Cardiac septum (tissue), 1 donor: ENCODE data around the gene KCNJ1. TPM values are rescaled to one million over a fixed set of nuclear protein-coding genes. Genes with fewer than 3 reads are reported as not detected.

Source experiments
- DNase-seq: peaks from one replicate; pipeline ENCODE4 v3.0.0-alpha.2; 2020; ENCODE audit warnings: low spot score
- intact Hi-C: fragments of 100-400 bp; cut with DNase I; formaldehyde crosslinking; loops from one replicate; pipeline ENCODE4 v1.14.0; 2022
- long read RNA-seq: library from polyadenylated mRNA; unstranded; transcript quantifications from one replicate; pipeline ENCODE4 v2.0.0, GENCODE V29; 2021
- total RNA-seq: library from RNA; stranded (reverse); fragmentation: NEBNext Ultra II Directional; extraction: Animal tissue kit (Norgen Biotek cat#: 25700); gene quantifications from one replicate; pipeline ENCODE4 v1.2.1, GENCODE V29; 2021
- donor health status: DM: no; HTN: no; CAD: no.

KCNJ1 gene
- total RNA-seq: not detected
- long read RNA-seq, partial matches to known transcripts: 0 of 1 reads
- long read RNA-seq, other reads (novel, unspliced or antisense): 1 of 1 reads

DNA sequence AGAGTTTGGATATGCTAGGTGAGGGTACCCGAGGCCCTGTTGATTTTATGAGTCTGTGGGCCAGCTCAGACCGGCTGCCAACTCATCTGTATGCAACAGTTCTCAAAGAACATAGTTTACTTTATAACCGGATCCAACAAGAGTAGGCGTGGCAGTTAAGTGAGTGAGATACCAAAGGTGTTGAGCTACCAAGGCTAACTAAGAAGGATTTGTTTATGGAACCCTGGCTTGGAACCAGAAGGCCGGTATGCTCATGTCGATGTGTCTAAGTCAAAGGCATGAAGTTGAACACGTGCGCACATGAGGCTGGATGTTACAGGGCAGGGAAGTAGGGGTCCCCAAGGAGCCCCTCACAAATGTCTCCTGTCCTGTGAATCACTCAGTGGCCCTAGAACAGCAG, at the start of gene KCNJ1:
Gene KCNJ1 (minus strand): TSS at position 20 of the 400 bp plus-strand sequence. CDS start 27,053 bp downstream, outside the sequence.
- peak; percentile 41 for DNase-seq
- intact Hi-C loops: no loop called here

GRCh38 chr11:128916681-128917080, 49.6 kb upstream of the KCNJ1 start:
- no peak for DNase-seq
- intact Hi-C loops: no loop called here

GRCh38 chr11:128916037-128916572, 49.0 kb upstream of the KCNJ1 start:
- no peak for DNase-seq
- intact Hi-C loops: no loop called here

GRCh38 chr11:128915149-128915521, 48.0 kb upstream of the KCNJ1 start:
- intact Hi-C loops: no loop called here
- no peak for DNase-seq

DNA sequence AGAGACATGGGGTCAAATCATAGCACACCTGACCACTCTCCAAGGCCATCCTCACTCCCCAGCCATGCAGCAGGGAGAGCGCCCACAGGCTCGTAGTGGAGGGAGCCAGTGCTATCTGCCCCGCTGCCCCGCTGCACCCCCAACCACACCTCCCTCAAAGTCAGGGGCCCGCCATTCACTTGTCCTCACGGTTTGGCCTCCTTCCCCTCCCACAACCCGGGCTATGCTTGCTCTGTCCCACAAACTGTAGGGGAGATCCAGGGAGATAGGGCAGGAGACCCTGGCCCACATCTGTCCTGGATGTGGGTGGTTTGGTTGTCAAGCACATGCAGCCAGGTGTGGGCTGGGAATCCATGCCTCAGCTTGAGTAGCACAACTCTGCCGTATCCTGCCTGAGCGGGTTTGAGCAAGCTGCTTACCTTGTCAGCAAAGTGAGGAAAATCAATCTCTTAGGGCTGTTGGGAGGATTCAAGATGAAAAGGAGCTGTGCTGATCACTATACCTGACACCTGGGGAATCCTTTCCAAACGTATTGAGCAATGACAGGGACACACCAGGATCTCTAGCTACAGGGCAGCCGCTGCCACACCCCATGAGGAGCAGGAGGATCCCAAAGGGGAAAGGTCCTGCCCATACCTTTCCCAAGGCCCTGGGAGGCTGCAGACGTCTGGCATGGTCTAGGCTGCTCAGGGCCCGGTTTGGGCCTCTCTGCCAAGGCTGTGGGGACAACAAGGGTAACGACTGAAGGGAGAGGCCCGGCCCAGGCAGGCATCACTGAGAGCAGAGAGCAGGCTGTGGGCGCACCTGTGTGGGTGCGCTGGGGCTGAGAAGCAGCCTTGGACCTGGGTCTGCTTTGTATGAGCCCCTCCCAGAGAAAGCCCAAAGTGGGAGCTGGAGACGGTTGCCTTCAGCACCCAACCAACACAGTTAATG, 47.4 kb upstream of the KCNJ1 start:
- DNase-seq: no peak
- intact Hi-C loops: no loop called here

DNA sequence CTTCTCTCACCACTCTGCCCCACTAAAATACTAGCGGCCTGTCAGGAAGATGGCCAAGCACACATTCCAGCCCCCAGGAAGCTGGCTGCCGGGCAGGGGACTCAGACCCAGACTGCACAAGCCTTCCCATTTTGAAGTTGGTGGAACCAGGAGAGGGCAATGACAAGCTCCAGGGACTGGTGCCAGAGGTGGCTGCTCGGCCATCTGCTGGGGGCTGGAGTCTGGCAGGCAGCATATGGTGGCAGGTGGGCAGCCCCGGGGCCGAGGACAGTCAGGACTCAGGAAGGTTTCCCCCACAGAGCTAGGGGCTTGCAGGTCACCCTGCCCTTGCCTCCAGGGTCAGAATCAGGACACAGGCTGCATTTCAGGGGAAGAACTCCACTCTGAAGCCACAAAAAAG, 46.7 kb upstream of the KCNJ1 start:
- intact Hi-C loops: no loop called here
- DNase-seq: no peak

DNA sequence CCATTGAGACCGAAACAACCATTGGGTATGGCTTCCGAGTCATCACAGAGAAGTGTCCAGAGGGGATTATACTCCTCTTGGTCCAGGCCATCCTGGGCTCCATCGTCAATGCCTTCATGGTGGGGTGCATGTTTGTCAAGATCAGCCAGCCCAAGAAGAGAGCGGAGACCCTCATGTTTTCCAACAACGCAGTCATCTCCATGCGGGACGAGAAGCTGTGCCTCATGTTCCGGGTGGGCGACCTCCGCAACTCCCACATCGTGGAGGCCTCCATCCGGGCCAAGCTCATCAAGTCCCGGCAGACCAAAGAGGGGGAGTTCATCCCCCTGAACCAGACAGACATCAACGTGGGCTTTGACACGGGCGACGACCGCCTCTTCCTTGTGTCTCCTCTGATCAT, 44.6 kb upstream of the KCNJ1 start:
- no peak for DNase-seq
- intact Hi-C loops: no loop called here

GRCh38 chr11:128911239-128911638, 44.1 kb upstream of the KCNJ1 start:
- intact Hi-C loops: no loop called here
- DNase-seq: no peak

DNA sequence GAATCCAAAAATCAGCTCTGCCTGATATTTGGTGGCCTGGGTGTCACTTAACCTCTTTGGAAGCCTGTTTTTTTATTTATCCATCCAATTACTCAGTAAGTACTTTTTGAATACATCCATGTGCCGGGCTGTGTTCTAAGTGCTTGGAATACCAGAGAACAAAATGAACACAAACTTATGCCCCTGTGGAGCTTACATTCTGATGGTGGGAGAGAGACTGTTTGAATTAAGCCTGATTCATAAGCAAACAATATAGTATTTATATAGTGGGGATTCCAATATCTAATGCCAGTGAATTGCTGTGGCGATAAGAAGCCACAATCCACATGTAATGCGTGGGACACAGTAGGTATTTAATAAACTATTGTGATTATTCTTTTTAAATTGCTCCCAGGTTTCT, 43.5 kb upstream of the KCNJ1 start:
- no peak for DNase-seq
- intact Hi-C loops: no loop called here

GRCh38 chr11:128909438-128910125, 42.5 kb upstream of the KCNJ1 start:
- intact Hi-C loops: no loop called here
- no peak for DNase-seq

GRCh38 chr11:128908391-128909246, 41.5 kb upstream of the KCNJ1 start:
- intact Hi-C loops: no loop called here
- DNase-seq: peak; percentile 88

- intact Hi-C loops: no loop called here
Observed at GRCh38 chr11:128907585-128907984, 40.5 kb upstream of the KCNJ1 start.

DNA sequence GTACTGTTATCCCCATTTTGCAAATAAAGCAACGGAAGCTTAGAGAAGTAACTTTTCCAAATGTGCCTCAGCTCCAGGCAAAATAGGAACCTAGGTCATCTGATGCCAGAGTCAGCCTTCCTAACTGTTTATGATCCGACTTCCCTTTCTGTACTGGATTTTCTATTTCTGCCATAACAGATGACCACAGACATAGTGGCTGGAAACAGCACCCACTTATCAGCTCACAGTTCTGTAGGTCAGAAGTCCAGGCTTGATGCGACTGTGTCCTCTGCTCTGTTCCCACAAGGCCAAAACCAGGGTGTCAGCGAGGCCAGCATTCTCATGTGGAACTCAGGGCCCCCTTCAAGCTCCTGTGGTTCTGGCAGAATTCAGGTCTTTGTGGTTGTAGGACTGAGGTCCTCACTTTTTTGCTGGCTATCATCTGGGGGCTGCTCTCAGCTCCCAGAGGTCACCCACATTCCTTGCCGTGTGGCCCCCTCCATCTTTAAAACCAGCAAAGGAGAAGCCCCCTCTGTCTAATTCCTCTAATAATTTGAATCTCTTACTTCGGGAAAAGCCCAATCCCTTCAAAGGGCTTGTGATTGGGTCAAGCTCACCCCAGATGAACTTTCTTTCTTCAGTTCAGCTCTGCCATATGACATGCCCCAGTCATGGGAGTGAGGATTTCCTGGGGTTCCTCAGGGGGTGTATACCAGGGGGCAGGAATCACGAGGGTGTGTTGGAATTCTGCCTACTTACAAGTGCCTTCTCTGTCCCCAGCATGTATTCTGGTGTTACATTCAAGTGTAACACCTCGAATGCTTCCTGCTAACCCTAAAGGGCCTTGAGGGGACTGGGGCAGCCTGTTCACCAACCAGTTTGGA, 39.3 kb upstream of the KCNJ1 start:
- DNase-seq: no peak
- intact Hi-C loops: no loop called here

More at GRCh38 chr11:128907585-128907984, 40.5 kb upstream of the KCNJ1 start:
- no peak for DNase-seq

DNA sequence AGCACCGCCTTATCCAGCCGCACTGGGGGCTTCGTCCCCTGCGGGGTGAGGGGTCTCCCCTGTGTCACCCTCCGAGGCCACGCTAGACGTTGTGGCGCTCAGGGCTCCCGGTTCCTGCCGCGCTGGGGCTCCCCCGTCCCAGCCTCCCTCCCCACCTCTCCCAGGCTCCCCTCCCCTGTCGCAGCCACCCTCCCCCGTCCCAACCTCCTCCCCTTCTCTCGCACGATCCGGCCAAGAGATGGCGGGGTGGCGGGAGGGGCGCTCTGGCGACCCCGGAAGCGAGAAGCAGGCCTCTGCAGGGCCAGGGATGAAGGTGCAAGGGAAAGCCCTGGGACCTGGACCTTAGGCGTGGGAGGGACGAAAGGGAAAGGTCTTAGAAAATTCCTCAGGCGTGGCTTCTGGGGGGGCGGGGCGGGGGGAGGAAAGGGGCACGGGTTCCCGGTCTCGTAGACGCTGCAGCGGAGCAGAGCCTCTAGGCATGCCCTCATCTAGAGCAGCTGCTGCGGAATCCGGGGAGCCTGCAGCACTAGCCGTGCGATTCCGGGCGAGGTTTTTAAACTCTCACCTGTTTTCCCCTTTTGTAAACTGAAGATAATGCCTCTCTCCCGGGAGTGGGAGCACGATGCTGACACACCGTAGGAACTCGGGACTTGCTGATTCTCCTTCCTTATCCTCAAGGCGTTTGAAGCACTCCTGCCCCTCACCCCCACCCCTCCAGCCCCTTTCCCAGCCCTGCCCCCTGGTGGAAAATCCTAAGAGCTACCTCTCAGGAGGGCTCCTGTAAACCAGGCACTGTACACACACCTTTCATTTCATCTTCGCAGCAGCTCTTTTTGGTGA, 38.5 kb upstream of the KCNJ1 start:
- intact Hi-C loops: loop anchor here (2.0 kb wide), 1 partner anchor 15 kb away; the partner anchor contains the start of gene KCNJ5
- no peak for DNase-seq

DNA sequence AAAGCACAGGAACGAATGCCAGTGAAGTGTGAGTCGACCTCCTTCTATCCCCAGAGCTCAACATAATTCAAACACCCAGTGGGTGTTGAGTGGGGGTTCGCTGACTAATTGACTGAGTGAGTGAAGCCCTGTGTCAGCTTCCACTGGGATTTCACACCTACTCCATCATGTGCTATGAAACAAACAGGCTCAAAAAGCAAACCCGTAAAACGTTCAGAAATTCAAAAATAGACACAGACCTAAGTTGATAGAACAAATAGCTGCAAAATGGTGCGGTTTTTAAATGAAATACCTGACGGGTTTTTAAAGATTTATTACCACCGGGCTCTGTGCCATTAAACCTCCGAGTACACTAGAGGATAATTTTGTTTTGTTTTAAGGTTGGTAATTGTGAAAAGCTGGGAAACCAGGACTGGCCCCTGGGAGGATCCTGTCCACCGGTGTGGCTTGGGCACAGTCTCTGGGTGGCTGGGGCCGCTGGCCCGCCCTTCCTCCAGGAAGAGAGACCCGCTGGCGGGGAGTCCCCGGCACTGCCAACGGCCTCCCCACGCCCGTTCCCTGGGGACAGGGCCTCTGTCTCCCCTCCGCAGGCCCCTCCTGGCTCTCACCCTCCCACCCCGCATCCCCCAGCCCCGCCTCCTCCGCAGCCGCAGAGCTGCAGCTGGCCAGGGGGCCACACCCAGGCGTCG, 37.7 kb upstream of the KCNJ1 start:
- intact Hi-C loops: loop anchor here (2.0 kb wide), 1 partner anchor 14 kb away; the partner anchor contains the start of gene KCNJ5
- no peak for DNase-seq

GRCh38 chr11:128904303-128904655, 37.2 kb upstream of the KCNJ1 start:
- intact Hi-C loops: loop anchor here (2.0 kb wide), 1 partner anchor 13 kb away; the partner anchor contains the start of gene KCNJ5
- no peak for DNase-seq
